NCI-H128 (cell line): Measurements from ENCODE around the gene TWNK.

Experiments
- DNase-seq: peaks from one replicate; lab custom pipeline; 2025; ENCODE audit not compliant: unreplicated experiment; lab: John Stamatoyannopoulos, UW

TWNK gene

DNA sequence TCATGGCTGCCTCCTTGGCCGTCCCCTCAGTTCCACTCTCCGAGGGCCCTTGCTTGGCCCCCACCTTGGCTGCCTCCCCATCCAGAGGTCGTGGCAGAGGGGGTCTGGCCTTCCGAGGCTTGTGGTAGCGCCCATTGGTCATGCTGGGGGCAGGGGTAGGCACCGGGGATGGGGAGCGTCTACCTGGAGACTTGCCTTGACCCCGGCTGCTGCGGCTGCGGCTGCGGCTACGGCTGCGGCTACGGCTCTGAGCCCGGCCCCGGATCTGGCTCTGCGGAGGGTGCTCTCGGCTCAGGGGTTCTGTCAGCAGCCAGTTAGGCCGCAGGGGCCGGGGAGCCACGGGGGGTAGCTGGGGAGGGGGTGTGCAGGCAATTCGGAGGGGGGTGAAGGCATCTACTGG is 23.0 kb downstream of the TWNK start:
- no peak for DNase-seq

DNA sequence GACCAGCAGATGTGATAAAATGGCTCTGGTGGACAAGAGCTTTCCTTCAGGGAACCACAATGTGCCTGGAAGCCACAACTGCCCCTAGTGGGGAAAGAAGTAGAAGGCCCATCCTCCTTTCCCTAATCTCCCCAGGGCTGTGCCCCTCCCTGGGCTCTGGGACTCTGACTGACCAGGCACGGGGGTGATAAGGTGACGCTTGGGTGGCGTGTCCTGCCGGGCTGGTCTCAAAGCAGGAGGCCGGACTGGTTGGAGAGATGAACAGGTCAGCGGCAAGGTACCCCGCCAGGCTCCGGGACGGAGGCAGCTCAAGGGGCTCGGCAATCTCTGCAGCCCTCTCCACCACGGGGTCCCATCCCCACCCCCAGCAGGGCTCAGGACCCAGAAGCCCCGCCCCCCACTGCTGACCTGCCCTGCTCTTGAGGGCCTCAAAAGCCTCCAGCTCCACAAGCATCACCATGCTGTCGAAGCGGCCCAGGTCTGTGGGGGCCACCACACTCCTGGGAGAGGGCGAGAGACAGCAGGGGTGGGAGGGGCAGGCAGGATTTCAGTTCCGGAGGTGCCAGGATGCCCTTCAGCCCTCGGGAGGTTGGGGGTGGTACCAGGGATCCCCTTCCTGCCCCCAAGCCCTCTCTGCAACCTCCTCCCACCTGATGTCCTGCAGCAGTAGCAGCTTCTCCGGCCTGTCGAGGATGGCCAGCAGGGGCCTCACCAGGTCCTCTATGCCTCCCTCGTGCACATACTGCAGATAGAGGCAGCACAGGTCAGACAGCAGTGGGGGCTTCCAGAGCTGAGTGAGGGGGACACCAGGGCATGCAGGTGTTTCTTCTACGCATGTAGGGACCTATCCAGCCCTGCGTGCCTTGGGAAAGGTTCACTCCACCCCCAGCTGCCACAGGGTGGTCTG is 24.4 kb downstream of the TWNK start:
- DNase-seq: no peak

DNA sequence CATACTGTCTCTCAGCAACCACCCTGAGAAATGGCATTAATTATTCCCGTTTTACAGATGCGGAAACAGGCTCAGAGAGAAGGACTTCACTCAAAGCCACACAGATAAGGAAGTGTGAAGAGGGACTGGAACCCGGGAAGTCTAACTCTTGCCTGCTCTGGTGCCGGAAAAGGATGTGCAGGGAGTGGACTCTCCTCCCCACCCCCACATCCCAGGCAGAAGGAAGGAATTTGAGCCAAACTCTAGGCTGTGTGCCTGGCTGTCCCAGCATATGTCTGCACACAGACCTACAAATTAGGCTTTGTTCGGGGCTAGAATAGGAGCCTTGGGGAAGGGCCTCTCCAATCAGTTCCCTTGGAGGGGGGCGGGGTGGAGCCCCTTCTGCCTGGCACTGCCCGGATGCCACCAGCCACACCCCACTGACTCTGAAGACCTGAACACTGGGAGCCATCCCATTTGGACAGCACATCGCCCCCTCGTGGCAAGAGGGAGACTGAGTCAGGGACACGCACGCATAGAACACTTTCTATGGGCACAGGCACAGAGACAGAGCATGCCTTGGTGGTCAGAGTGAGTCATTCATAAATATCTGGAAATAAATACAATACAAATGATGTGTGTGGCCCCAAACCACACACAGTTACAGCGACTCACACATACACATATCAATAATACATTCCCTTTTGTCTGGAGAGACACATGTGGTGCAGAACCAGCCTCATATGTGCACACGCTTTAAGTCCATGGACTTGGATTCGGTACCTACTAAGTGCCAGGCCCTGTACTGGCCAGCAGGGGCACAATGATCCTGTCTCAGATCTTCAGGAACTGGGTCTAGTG is 25.4 kb downstream of the TWNK start:
- DNase-seq: peak; percentile 65

DNA sequence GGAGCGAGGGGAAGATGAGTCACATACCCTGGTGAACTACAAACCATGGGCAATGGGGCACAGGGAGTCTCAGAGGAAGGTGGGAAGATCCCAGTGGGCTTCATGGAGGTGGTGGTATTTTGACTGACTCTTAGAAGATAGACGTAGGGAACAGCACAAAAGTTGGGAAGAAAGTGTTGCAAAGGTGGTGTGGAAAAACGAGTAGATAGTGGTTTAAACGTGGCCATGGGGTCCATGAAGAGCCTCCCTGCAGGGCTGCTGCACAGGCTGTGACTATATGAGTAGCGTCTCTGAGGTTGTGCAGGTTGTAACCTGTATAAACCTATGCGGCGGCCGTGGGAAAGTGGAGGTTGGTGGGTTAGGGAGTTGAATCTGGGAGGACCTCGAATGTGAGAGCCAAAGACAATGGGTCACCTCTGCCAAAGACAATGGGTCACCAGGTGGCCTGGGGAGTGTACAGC is 26.1 kb downstream of the TWNK start:
- DNase-seq: no peak

DNA sequence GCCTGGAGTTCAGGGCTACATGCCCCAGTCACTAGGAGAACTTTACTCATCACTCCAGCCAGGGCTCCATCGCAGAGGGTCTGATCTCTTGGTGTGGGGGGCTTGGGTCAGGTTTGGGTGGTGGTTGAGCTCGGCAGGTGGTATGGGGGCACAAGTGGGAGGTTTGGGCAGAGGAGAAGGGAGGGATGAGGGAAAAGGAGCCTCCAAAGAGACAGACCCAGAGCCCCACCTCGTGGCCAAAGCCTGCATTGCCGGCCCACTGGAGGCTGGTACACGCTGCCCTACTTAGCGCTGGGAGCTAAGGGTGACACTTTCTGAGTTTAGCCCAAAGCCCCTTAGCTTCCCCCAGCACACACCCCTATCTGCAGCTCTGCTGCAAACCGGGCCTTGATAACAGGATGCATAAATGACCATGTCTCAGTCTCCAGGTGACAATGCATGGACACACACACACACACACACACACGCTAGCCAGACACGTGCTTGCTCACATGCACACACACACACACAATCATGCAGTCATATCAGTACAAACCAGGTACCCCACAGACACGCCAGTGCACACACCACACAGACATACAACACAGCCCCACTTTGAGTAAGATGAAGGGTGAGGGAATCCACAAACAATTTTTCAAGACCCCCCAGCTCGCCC is 27.0 kb downstream of the TWNK start:
- peak; percentile 12 for DNase-seq

DNA sequence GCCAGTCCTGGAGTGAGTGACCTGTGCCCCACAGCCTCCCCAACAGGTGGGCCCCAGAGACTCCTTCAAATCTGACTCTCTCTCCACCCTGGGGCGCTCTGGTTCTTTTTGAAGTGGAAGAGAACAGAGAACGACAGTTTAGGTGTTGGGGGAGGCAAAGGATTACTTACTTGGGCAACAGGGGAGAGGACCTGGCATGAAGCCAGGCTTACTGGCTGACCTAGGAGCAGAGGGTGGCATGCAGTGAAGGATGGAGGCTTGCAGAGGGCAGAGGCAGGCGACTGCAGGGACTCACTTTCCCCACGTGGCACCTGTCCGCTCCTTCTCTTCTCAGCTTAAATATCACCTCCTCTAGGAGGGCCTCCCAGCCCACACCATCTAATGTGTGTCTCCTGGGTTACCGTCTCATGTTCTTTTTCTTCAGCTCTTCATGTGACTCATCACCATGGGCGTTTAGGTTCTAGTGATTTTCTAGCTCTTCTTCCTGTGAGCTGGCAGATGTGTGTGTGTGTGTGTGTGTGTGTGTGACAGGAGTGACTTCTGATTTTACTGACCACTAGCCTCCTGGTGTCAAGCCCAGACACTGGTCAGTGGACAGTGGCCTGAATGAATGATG is 27.7 kb downstream of the TWNK start:
- no peak for DNase-seq

DNA sequence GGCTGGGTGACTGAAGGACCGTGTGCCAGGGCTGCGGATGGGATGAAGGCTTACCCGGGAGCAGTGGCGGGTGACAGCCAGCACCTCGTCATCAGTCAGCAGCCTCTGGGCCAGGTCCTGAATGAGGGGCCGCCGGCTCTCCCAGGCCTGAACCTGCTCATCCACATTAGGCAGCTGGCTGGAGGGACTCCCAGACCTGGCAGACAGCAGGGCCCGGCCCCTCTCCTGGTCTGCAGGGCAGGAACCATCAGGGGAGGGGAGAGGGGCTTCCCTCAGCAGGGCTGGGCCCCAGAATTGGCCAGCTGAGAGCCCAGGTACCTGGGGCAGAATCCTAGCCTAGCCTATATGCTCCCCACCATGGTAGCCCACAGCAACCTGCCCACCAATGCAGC is 28.2 kb downstream of the TWNK start:
- no peak for DNase-seq

DNA sequence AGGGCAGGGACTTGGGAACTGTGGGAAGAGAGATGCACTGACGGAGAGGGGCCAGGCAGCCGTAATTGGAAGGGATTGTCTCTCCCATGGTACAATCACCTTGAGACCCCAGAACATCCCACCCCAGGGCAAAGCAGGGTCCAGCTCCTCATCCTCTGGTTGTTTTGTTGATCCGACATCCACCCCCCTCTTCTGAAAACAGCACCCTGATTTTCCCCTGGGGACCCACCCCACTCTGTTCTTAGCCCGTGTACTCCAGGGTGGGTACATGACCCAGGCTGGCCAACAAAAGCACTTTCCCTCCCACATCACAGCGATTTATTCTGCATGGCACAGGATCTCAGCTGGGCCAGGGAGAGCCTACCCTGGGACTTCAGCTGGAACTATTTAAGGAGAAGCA is 29.5 kb downstream of the TWNK start:
- DNase-seq: no peak

DNA sequence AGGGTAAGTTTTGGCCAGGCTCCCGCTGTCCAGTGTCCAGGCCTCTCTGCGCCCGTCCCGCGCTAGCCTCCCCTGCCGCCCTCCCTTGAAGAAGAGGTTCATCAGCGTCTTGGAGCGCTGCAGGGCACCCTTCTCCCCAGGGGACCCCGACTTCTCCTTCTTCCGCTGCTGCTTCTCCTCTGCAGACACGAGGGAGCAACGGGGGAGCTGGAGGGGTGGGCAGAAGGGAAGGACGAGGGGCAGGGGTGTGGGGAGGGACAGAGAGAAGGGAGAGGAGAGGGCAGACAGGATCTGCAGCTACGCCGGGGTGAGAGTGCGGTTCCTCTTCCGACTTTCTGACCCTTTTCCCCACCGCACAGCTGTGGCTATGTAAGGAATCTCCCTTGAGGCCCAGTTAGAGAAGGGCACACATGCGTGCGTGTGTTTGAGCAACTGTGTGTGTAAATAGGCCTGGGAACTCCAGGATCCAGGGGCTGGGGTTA is 30.8 kb downstream of the TWNK start:
- no peak for DNase-seq

DNA sequence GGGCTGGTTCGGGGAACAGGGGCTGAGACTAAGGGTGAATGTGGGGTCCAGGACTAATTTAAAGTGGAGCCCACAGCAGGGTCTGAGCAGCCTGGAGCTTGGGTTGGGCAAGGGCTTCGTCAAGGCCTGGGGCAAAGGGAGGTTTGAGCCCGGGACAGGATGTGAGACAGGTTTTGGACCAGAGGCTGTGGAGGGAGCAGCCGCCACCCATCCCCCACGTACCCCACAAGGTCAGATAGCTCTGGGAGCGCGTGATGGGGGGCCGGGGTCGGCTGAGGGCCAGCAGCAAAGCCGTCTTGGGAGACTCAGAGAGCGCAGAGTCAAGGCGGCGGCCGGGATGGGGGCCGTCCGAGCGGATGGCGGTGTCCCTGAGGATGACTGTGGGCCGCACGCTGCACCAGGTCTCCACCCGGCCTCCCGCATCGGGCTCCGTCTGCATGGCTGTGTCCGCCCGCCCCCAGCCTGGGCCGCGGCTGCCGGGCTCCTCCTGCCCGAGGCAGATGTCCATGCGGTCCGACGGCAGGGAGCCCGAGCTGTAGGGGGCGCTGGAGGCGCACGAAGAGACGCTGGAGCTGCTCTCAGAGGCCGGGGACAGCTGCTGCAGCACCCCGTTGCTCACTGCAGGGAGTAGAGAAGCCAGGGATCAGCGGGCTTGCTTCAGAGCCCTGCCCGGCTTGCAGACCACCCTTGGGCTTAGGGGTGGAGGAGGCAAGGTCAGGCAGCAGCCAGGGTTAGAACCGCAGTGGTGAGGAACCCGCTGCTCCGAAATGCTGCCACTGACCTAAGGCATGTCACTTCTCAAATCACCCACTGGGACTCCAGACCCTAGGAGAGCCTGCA is 31.5 kb downstream of the TWNK start:
- no peak for DNase-seq

DNA sequence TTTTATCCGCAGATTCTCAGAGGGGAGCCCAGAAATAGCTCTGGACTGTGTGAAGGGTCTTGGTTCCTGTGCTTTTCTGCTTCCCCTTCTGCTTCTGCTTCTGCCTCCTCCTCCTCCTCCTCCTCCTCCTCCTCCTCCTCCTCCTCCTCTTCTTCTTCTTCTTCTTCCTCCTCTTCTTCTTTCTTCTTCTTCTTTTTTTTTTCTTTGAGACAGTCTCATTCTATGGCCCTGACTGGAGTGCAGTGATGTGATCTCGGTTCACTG is 32.0 kb downstream of the TWNK start:
- DNase-seq: no peak

DNA sequence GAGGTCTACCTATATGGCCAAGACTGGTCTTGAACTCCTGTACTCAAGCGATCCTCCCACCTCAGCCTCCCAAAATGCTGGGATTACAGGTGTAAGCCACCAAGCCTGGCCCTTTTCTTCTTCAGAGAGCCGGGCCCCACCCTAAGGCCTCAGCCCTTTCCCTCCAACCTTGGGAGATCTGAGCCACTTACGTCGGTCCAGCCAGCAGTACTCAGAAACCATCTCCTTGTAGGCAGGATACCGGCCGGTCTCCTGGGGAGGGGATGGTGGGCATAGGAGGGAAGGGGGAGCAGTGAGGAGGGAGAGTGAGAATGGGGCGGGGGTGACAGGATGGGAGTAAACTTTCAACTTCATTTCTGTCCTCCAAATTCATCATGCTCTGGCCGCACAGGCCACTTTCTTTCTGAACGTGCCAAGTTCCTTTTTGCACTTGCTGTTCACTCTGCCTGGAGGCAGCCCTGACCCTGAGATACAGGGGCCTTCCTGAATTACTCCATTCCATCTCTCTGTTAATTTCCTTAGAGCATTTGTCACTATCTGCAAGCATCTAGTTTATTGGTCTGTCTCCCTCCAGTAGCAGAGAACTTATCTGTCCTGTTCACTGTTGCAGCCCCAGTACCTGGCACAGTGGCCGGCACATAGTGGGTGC is 33.2 kb downstream of the TWNK start:
- no peak for DNase-seq

DNA sequence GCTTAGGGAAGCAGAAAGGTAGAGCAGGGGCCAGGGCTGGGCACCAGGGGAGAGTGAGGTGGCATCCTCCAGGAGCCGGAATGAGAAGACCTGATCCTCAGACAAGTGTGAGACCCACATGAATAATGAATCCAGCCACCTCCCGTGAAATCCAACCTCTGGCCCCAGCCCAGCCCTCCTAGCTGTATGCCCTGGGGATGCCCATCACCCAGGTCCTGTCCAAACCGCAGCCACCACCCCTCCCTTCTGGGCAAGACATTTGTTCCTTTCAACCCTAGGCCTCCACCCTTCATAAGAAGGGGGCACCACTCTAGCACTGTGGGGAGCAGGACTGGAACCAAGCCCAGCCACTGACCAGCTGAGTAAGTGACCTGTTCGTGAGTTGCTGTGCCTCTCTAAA is 33.9 kb downstream of the TWNK start:
- no peak for DNase-seq

DNA sequence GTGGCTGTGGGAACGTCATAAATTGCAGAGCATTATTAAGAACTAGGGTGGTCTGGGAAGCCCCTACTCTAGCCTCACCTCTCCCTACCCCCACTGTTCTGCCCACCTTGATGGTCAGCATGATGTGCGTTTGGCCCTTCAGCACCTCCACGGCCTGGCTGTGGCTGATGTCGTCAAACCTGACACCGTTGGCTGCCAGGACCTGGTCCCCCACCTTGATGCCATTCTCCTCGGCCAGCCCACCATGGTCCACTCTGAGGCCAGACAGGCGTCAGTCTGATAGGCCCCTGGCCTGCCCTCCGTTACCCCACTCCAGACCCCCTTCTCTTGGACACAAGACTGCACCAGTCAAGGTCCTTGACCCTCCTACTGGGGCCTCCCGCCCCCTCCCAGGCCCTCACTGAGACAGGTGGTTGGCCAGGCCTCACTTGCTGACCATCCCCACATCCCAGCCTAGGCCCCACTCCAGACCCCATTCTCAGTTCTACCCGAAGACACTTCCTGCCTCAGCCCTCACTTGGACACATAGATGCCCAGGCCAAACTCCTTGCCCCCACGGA is 34.4 kb downstream of the TWNK start:
- DNase-seq: no peak

DNA sequence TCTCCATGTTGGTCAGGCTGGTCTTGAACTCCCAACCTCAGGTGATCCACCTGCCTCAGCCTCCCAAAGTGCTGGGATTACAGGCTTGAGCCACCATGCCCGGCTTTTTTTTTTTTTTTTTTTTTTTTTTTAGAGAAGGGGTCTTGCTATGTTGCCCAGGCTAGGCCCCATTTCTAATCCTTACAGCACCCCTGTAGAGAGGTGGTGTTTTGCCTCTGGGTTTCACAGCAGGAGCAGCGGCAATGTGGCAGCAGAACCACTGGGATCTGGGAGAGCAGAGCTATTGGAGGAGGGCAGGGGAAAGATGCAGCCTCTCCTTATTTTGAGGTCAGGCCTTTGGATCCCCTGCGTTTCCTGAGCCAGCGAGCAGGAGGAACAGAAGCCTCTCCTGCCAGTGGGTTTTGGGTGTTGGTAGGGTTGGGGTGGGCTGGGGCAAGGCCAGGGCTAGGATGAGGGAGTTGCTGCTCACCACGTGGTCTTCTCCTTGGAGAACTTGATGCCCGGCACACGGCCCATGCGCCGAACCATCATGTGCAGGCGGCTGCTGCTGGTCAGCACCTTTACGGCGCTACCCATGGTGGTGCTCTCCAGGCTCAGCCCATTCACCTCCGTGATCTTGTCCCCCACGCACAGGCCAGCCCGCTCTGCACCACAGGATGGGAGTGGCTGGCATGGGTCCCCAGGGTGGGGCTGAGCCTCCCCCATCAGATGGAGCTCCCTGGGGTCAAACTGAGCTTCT is 35.8 kb downstream of the TWNK start:
- no peak for DNase-seq

DNA sequence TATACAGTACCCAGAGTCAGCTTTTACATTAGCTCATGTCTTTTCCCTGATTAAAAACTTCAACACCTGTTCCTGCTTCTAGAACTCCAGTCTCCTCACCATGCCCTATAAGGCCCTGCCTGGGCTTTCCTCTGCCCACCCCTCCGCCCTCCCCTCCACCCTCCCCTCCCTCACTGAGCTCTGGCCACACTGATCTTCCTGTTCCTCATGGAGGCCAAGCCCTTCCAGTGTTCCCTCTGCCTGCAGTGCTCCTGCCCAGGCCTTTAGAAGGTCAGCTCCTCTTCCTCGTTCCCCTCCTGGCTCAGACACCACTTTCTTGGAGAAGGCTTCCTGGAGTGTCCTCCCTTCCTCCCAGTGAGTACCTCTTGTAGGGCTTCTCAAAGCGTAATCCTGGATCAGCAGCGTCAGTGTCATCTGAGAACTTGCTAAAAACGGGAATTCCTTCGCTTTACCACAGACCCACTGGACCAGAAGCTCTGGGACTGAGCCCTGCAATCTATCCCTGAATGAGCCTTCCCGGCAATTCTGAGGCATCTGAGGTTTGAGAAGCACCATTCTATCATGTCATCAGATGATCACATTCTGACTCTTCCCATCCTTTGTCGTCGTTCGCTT is 39.9 kb downstream of the TWNK start:
- DNase-seq: no peak

DNA sequence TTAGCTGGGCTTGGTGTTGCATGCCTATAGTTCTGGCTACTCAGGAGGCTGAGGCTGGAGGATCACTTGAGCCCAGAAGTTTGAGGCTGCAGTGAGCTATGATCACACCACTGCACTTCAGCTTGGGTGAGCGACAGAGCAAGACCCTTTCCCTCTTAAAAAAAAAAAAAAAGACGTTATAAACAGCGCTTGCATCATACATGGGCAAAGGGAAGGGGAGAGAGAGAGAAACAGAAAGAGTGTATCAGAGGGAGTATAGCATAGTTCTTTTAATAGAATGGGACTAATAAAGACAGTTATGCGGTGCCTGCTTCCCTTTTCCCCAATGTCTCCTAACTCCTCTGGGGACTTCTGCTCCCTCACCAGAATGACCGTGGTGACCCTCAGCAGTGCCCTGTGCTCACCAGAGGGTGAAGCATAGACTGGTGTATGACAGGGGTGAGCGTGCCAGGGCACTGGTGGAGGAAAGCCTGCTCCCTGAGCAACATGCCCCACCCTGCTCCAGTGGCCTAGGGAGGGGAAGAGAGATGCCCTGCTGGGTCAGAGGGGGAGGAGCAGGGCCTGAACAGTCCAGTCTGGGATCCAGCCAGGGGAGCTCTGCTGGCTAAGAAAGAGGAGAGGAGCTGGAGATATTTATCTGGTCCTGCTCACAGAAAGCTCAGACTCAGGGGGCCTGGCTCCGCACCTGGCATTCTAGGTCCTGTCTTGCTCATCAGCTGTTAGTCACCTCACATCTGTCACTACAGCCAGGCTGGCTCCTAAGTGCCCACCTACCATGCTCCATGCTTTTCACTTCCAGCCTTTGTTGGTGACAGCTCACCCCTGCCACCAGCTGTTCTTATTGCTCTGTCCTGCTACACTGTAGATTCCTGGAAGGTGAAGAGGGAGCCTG is 41.3 kb downstream of the TWNK start:
- DNase-seq: no peak
